ENCODE measurements around the gene HAL.
"Not testable (repeated sequence)": the region's sequence is repeated elsewhere in the genome, so short reads cannot be mapped to it uniquely, and the experiment has no call there.

Gene HAL

DNA sequence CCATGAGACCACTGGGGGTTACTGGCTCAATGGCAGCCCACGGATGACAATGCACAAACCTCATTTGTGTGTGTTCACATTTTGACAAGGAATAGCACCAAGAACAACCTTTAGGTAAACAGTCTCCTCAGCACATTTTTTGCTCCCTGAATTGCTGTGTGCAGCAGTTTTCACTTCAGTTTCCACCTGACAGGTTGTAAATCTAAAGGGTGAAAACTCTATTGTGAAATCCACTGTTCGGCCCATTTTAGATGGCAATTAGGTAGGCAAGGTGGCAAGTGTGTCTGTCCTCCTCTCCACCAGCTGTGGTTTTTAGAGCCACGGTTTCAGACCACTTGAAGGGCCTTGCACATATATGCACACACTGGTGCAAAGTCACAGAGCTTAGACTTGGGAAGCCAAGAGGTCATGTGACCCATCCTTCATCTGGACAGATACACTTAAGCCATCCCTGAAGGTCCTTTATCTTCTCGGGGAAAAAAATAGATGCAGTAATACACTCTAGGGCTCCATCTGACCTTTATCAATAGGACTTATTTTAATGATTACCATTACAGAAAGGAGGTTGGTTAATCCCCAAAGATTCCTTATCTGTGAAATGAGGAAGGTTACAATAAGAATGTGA is 23.2 kb downstream of the HAL start:
- DNase-seq = no peak

DNA sequence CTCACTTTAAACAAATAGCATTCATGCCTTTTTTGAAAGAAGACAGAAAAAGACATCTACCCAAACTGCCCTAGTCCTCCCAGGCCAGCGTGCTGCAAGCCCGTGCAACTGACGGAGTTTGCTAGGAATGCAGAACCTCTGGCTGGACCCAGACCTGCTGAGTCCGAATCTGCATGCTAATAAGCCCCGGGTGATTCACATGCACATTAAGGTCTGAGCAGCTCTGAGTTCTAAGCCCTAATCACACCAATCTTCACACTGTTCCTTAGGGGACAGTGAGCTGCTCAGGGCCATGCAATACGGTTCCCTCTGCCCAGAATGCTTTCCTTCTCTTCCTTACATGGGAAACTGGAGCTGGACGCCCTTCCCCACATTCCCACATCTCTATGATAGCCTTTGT is 25.2 kb downstream of the HAL start:
- DNase-seq = no peak

DNA sequence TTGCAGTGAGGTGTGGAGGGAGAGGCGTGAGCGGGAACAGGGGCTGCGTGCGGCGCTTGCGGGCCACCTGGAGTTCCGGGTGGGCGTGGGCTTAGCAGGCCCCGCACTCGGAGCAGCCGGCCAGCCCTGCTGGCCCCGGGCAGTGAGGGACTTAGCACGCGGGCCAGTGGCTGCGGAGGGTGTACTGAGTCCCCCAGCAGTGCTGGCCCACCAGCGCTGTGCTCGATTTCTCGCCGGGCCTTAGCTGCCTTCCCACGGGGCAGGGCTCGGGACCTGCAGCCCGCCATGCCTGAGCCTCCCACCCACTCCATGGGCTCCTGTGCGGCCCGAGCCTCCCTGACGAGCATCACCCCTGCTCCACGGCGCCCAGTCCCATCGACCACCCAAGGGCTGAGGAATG is 27.0 kb downstream of the HAL start:
- DNase-seq = not testable (repeated sequence)

DNA sequence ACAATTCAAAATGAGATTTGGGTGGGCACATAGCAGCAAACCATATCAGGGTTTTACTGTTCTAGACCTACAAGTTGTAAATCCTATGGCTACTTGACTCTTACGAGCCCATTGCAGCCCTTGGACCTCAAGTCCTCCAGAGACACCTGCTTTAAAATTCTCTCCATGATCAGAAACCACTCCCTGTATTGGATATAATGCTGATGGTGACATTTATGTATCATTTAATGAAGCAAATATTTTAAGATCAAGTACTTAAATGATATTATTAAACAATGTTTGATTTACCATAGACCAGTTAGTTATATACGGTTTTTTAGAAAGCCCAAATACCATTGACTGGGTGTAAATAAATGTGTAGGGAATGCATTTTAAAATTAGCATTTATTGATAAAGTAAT is 28.8 kb downstream of the HAL start:
- no peak for DNase-seq

DNA sequence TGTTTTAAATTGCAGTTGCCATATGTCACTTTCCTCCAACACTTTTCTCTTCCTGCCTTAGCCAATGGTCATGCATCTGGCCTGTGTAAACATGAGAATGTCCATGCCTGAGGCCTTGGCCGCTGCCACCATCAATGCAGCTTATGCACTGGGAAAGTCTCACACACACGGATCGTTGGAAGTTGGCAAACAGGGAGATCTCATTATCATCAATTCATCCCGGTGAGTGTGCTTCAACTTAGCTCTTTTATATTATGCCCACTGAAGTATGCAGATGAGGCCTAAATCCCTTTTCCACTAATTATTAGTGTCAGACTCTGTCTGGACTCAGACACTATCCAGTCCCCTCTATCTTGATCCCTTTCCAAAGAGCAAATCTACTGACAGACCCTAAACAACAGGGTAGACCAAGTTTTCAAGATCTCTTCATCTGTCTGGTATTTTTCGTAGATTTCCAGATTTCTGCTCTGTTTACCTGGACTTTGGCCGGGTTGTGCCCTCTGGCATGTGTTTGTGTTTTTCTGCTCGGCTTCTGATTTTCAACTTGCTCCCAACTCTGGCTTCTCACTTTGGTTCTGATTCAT is 29.8 kb downstream of the HAL start:
- no peak for DNase-seq

DNA sequence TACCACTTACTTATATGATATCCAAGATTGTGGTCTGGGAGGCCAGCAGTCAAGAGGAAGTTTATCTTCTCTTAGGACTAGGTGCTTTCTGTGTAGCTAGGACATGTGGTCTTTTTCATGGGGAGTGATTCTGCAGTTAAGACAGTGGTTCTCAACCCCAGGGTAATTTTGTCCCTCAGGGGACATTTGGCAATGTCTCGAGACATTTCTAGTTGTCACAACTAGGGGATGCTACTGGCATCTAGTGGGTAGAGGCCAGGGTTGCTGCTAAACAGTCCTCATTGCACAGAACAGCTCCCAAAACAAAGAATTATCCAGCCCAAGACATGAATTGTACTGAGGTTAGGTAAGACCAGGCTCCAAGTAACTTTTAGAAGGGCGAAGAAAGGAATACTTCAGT is 33.0 kb downstream of the HAL start:
- DNase-seq = no peak

DNA sequence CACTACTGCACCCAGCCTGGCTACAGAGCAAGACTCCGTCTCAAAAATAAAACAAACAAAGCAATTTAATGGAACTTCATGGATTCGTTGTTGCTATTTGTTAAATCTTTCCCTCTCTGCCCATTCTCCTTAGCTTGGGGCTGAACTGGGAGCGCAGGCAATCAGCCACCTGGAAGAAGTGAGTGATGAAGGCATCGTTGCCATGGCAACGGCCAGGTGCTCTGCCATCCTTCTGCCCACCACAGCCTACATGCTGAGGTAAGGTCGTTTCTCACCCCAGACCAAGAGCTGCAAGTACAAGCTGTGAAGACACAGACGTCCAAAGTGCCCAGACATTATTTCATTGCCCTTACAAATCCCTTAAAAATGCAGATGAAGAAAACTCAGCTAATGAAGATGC is 33.9 kb downstream of the HAL start:
- no peak for DNase-seq

DNA sequence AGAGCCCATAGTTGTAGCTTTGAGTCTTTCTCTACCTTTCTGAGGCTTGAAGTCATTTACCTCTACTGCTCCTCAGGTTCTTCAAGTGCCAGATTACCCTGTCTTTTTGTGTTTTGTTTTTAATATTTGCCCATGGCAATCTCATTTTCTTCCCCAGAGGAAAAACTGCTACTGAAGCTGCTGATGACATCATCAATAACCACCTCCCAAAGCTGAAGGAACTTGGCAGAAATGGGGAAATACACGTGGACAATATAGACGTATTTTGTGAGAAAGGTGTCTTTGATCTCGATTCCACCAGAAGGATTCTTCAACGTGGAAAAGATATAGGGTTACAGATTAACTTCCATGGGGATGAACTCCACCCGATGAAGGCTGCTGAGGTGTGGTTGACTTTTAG is 35.9 kb downstream of the HAL start:
- DNase-seq = no peak

DNA sequence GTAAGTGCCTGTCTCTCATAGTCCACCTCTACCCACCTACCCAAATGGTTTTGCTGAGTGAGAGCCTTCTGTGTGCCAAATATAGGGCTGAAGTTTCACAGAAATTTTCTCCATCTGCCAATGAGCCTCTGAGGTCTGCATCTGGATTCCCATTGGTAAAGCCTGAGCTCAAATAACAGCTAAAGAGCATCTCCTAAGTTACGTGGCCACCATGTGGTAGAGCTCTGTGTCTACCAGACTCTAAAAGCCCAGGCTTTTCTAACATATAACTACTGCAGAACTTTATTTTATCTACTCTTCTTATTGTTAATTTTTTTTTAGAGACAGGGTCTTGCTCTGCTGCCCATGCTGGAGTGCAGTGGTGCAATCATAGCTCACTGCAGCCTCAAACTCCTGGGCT is 37.0 kb downstream of the HAL start:
- no peak for DNase-seq

DNA sequence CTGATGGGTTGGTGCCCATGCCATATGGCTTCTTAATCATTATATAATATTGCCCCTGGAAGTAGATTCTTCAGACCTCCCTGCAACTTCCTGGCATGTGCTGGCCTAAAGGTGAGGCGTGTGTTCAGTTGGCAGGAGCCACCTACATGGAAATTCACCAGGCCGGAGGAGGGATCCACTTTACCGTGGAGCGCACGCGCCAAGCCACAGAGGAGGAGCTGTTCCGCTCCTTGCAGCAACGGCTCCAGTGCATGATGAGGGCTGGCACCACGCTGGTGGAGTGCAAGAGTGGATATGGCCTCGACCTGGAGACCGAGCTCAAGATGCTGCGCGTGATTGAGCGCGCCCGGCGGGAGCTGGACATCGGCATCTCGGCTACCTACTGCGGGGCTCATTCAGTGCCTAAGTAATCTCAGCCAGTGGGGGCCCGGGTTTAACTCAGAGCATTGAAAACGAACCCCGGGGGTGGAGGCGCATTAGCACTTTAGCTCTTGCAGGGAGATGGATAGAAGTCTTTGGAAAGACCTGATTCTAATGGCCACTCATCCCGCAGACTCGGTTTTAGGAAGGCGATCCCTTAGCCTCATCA is 39.5 kb downstream of the HAL start:
- DNase-seq = no peak

DNA sequence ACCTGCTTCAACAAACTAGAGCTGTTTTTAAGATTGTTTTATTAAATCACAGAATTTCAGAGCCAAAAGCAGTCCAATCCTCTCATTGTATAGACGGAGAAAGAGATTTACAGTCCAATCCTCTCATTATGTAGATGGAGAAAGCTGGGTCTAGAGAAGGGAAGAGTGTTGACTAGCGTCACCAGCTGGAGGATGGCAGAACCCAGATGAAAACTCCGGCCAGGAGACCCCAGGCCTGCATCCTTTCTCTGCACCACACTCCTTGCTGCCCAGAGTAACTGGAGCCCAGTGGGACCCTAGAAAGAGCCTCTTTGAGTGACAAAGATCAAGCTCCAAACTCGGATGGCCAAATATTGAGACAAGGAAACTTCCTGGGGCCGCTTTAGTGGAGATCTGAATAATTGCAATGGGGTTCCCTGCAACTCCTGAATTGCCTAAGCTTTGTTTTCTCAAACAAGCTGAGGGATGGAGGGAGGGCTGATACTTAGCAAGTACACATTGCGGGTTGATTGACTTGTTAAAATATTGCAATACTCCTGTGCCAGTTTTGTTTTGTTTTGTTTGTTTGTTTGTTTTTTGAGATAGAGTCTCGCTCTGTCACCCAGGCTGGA is 40.5 kb downstream of the HAL start:
- DNase-seq = no peak

DNA sequence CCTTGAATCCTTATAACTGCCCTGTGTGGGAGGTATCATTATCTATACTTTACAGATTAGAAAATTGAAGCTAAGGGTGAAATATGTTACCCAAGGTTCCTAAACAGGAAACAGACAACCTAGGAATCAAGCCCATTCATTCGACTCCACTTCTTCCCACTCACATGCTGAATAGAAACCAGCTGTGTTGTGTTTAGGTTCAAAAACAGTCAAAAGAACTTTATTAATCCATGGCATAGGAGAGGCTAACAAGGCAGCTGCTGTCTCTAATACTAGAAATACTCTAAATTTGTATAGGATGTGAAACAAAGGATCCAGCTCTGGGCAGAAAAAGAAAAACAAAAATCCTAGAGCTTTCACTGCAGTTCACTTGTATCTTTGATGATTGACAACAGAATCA is 43.1 kb downstream of the HAL start:
- no peak for DNase-seq

DNA sequence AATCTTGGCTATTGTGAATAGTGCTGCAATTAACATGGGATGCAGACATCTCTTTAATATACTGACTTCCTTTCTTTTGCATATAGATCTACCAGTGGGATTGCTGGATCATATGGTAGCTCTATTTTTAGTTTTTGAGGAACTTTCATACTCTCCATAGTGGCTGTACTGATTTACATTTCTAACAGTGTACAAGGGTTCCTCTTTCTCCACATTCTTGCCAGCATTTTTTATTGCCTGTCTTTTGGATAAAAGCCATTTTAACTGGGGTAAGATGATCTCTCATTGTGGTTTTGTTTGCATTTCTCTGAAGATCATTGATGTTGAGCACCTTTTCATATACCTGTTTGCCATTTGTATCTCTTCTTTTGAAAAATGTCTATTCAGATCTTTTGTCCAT is 44.6 kb downstream of the HAL start:
- no peak for DNase-seq

DNA sequence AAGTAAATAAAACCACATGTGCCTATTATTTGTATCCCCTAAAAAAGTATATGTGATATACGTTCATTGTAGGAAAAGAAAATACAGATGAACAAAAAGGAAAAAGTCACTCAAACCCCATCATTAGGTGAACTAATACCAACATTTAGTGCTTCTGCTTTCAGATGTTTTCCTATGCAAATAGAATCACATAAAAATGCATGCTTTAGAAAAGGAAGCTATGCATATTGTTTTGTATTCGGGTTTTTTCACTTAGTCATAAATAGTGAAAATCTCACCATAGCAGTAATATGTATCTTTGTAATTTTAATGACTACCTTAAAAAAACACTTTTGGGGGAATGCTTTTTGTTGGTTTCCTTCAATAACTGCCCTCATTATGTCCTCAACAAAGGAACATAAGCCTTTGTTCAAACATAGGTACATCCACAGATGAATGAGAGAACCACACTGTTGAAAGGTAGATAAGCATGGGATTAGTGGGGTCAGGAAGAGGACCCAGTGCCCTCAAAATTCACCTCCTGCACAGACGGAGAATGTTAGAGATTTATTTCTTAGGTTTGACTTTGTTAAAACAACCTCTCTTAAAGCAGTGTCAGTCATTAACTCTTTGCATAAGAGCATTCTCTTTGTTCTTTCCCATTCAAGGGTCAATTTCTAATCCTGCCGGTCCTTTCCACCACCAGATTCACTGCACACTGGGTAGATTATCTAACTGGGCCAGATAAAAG is 46.5 kb downstream of the HAL start:
- no peak for DNase-seq

DNA sequence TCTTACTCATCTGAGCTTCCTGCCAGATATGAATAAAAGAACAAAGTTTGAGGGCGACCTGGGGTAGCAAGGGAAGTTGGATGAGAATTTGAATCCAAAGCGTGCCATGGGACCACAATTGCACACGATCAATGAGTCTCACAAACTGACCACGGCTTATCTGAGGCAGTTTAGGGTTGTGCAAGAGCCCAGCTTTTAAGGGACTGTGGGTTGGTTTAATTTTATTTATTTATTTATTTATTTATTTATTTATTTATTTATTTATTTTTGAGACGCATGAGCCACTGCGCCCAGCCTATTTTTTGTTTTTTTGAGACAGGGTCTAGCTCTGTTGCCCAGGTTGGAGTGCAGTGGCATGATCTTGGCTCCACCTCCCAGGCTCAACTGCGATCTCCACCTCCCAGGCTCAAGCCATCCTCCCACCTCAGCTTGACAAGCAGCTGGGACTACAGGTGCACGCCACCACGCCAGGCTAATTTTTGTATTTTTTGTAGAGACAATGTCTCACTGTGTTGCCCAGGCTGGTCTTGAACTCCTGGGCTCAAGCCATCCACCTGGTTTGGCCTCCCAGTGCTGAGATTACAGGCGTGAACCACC is 51.9 kb downstream of the HAL start:
- no peak for DNase-seq

DNA sequence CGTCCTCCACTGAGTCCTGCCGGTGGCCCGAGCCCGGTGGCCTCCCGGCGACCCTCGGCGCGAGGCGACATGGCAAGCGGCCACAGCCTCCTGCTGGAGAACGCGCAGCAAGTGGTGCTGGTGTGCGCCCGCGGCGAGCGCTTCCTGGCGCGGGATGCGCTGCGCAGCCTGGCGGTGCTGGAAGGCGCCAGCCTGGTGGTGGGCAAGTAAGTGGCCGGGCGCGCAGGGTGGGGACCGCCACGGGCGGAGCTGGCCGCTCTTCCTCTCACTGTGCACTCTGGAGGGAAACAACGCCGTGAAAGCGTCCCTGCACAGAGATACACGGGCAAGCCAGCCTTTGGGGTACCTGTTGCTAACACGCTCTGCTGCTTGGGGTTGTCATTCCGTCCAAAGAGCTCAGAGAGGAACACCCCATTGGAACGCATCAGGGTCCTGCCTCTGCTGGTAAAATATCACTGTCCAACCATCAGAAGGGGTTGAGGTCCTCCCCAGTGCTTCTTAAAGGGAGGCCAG is 52.8 kb downstream of the HAL start, which contains the start of gene AMDHD1:
Gene AMDHD1 (plus strand): TSS at position 2 of the 513 bp plus-strand sequence. CDS start 68 bp downstream, at position 70.
- peak; percentile 65 for DNase-seq

DNA sequence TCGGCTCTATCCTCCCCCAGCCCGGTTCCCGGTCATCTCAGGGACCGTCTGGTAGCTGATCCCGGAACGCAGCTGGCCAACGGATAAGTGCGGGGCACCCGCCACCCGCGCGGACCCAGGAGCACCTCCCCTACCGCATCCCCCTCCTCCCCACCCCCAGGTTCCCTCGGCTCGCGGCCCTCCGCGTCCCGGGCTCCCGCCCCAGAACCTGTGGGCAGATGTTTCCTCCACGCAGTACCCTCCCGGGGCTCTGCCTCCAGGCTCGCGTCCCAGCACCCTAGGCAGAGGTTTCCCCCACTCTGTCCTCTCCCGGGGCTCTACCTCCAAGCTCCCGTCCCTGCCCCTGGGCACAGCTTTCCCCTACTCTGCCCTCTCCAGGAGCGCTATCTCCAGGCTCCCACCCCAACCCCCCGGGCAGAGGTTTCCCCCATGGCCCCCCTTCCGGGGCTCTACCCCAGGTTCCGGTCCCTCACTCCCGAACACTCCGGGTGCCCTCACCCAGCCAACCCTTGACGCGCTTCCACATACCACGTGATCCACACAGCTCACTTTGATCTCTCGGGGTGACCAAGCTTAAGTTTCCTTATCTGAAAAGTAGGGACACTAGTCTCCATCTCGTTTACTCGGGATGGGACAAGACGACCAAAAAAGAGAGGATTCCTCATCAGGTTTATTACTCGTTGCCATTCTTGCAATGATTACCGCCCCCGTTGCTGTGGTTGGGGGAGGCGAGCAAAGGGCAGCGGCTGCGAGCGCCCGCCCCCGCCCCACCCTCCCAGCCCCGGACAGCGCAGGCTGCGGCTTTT is 53.4 kb downstream of the HAL start, which contains the start of gene CCDC38:
Gene CCDC38 (minus strand): TSS at position 91 of the 806 bp plus-strand sequence. CDS start 6,105 bp downstream, outside the sequence.
- DNase-seq = peak; percentile 85

DNA sequence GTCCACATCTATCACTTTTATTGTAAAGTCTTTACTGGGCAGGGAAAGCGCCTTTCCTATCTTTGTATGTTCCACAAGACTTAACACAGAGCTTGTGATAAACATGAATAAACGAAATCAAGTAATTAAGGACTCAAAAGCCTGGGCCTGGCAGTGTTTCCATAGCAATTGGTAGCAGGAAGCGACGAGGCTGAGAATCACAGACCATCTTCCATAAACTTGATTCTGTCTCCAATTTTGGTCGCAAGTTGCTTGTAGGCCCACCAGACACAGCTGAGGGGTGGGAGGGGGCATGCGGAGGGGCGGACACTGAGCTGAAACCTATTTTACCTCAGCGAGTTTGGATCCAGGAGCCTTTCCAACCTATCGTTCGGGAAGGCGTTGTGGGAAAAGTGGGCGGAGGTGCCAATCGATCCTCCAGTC is 54.0 kb downstream of the HAL start:
- DNase-seq = peak; percentile 11

DNA sequence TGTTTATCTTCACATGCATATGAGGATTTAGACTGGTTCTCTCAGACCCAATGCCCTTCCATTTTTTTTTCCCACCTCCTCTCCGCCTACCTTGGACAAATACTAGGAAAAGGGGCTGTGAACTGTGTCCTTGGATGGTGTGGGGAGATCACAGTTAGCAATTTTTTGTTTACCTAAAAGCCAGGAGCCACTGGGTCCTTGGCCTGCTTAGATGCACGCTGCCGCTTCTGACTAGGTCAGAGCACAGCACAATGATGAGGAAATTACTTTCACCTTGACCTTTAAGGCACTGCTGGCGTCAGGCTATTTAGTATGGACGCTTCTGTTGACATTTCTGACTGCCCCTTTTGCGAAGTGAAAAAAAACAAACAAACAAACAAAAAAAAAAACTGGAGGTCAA is 55.6 kb downstream of the HAL start:
- no peak for DNase-seq
